ENCODE measurements around the gene JAM3.

JAM3 gene

DNA sequence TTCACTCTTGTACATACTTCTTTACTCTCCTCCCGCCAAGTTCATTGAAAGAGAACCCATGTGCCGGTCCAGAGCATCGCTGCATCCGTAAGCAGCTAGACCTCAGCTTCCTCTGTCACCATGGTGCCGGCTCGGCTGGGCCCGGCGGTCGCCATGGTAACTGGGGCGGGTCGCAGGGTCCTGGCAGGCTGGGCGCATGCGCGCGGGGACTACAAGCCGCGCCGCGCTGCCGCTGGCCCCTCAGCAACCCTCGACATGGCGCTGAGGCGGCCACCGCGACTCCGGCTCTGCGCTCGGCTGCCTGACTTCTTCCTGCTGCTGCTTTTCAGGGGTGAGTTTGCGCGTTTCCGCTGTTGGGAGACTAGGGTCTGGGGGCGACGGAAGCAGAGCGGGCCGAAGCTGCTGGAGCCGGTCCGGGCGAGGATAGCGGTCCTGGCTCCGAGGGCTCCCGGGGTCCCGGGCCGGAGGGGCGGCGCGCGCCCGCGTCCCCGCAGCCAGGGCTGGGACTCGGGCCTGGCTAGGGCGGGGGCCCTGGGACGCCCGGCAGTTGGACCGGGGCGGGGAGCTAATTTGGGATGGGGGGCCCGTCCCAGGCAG is at the start of gene JAM3:
Gene JAM3 (plus strand): TSS at position 244 of the 597 bp plus-strand sequence. CDS start 12 bp downstream, at position 256.
- peak; percentile 96 for DNase-seq

DNA sequence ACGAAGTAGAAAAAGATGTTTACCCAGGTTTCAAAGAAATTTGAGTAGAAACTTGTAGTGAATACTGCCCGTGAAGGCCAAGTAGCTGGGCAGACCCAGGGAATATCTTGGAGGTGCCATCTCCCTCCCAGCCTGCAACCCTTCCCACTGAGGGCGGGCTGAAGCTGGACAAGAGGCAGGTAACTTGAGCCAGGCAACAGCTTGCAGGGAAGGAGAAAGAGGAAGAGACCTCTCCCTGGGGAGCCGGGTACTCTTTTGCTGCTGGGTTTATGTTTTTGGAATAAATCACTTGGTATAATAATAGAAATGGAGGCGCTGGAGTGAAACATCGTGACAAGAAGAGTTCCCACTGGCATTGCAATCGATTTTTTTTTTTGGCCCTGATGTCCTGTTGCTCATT is 49.4 kb upstream of the JAM3 start:
- DNase-seq: no peak

DNA sequence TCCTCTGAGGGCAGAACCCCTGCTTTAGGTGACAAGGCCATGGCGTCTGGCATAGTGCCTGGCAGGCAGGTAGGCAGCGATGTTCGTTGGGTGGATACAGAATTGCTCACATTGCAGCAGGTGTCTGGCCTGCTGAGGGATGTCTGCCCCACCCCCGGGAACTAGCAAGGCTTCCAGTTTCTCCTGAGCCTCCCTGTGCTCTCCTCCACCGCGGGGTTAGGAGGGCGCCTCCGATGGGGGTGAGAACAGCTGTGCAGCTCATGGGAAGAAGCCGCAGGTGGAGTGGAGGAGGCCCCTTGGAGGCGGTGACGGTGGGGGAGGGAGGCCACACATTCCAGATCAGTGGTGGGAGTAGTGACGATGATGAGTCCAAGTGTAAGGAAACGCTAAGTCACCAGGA is 48.3 kb upstream of the JAM3 start:
- DNase-seq: no peak

DNA sequence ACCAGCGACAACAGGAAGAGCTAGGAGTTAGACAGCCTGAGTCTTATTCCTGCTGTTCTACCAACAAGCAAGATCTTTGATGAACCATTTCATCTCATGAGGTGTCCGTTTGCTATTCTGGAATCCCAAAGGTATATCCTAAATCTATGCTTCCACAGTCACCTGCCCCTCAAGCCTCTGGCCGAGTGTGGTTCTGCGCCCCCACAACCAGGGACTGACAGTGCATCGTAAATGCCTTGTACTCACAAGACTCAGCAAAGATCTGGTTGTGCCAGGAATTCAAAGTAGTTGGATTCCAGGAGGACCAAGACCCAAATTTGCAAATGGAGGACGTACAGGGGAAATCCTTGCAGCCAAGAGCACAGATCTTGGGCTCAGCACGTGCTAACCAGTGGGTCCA is 47.5 kb upstream of the JAM3 start:
- DNase-seq: no peak

DNA sequence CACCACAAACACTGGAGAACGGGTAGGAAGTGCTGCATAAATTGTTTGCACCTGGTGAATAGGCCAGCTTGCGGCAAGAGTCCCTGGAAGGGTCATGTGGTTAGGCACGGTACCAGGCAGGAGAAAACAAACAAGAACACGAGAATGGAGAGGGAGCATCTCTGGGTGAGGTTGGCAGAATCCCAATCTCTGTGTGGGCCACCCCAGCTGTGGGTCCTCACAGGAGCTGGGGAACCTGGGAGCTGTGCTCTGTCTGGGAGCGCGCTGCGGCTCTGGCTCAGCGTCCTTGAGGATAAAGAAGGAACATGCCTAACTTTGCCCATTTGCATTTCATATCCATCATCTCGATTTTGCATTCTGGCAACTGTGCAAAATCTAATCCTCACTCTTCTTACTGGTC is 46.1 kb upstream of the JAM3 start:
- no peak for DNase-seq

DNA sequence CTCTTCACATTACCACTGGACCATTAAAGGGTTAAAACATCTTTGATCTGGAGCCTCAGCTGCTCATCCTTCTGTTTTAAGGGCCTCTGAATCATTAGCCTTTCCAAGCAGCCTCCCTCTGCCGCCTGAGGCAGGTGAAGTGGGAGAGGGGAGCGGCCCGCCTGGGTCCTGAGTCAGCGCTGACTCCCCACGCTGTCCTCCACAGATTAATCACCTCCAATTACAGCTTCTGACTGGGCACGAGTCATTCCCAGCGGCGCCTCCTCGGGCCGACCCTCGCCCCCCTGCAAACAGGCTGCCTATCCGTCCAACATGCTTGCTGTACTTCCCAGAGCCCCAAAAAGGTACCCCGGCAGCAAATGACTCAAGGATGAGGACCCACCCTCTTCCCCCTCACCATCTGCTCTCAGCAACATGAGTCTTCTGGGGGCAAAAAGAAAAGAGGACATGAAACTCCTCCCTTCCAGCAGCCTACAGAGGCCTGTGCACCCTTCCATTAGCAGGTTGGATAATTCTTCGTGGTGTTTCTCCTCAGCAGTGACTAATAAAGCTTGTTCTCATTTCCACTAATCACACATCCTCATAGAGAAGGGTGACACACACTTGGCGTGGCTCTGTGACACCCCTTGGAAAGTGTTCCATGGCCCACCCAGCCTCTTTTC is 44.3 kb upstream of the JAM3 start:
- no peak for DNase-seq

DNA sequence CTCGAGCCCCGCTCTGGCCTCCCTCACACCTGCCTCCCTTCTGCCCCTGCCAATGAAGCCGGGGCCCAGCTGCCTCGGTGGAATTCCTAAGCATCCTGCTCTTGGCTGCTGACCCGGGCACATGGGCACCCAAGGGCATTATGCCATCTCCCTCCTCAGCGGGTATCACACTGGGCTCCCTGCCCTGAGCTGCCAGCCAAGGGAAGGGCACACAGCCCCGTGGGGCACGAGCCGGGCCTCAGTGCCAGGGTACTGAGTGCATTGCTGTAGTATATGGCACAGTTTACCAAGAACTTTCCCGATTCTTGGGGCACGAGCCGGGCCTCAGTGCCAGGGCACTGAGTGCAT is 43.8 kb upstream of the JAM3 start:
- DNase-seq: no peak

DNA sequence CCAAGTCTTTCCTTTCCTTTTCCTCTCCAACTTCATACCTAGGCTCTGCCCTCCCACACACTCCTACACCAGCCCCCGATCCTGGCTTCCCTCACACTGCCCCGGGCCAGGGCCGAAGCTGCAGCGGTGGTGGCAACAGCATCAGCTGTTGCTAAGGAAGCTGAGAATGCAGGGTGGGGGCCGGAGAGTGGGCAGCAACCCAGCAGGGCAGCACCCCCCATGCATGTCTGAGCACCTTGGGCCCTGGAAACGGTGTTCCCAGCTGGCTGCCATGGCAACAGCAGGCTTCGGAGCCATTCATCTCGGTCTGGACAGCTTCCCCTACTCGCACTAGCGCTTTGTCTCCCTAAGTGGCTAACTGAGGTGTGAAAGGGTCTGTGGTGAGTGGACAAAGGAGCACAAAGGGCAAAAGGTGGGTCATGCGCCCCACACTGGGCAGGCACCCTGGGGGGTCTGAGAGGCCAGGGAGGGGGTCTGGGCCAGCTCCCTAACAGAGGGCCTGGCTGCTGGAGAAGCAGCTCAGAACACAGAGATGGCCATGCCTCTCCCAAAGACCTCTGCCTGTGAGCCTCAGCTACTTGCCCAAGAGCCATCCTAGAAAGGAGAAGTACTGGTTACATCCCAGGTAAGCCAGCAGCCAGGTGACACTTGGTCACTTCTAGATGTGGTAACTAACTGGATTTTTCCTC is 42.1 kb upstream of the JAM3 start:
- DNase-seq: no peak

DNA sequence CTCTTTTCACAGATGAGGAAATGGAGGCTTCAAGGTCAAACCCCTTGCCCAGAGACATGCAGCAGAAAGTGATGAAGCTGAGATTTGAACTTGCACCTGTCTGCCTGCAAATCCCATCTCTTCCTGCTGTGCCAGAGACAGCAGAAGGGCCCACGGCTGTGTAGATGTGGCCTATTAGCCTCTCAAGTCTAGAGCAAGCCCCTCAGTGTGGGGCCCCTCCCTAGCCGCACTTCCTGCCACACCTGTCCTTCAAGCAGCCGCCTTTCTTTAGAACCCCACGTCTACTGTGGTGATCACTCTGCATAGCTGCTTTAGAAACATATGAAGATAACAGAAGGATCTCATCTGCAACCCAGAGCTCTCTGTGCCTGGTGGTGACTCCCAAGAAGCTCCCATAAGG is 41.2 kb upstream of the JAM3 start:
- no peak for DNase-seq

DNA sequence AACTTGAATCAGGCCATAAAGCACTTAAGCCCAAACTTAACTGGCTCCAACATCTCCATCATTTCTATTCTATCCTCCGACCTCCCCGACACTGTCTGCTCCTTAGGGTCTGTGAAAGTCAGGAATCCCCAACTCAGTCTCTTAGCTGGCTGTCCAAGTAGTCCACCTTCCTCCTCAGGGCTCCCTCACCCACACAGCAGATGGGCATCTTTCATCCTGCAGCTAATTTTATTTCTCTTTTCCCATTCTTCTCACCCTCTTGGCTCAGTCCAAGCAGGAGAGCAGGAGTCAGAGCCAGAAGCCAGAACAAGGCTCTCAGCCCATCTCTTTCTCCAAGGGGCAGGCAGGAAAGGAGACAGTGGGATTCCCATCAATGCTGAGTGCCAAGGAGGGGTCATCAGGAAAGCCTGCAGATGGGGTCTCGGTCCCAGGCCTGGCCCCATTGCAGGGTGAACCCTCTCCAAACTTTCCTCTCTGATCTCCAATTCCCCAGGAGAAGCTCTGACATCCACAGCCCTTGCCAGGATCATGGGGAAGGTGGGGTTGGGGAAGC is 40.4 kb upstream of the JAM3 start:
- DNase-seq: no peak

DNA sequence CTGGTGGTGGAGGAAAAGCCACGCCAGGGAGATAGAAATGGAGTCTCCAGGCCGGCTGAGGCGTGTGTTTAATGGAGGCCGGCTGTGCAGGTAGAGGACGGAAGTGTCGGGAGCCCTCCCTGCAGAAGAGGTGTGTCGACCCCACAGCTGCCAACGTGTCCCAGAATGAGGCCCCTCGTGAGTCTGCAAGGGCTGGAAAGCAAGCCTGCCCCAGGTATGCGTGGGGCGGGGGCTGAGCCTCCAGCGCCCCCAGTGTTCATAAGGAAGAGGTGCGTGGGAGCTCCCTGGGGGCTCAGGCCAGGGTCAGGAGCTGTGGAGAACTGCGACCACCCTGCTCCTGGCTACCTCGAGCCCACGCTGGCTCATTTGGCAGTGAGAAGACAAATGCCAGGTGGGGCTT is 38.0 kb upstream of the JAM3 start:
- no peak for DNase-seq

DNA sequence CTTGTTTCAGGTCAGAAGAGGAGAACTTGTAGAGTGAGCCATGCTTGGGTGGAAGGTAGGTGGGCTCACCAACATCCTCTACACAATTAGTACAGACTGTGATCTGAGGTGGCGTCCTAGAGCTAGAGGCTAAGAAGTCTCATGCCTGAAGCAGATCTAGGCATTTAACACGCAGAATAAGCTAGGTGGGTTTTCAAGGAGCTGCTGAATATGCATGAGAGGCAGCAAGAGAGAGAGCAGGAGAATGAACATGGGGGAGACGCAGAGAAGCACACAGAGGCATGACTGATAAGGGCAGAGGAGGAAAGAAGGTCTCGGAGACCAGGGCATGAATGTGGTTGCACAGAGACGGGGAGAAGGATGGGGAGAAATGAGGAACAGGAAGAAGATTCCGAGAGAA is 36.8 kb upstream of the JAM3 start:
- no peak for DNase-seq

DNA sequence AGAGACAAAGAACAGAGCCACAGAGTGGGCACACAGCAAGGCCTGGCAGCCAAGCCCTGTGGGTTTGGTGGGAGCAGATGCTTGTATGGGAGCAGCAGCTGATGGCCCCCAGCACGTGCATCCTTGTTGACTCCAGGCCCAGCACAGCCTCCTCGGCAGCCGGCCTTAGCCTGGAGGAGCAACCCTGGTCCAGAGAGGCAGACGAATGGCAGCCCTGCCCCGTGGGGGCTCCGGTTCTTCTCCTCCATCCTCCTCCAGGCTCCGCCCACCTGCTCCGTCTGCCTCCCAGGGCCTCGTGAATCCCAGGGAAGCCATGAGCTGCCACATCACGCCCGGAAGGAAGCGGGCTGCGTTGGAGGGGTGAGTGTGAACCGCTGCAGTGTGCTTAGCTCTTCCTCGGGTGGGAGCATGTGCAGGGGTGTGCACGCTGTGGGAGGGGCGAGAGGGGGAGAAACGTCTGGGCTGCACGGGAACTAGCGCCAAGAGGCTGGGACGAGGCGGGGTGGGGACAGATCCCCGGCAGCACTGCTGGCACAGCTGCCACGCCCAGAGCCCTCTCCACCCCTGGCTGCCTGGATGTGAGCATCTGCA is 36.3 kb upstream of the JAM3 start:
- no peak for DNase-seq

DNA sequence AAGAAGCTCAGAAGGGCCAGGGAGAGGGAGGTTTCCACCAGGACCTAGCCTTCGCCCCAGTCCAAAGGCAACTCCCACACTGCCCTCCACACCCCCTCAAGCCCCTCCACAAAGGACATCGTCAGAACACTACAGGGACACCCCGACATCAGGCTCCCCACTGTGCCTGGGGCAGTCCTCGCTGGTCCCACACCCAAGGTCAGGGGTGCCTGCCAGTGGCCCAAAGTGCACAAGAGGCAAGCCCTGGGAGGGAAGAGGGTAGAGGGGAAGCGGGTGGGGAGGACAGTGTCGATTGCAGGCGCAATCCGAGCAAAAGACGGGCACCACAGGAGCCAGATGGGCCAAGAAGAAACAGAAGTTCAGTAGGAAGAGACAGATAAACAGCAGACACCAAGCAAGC is 35.6 kb upstream of the JAM3 start:
- DNase-seq: no peak

DNA sequence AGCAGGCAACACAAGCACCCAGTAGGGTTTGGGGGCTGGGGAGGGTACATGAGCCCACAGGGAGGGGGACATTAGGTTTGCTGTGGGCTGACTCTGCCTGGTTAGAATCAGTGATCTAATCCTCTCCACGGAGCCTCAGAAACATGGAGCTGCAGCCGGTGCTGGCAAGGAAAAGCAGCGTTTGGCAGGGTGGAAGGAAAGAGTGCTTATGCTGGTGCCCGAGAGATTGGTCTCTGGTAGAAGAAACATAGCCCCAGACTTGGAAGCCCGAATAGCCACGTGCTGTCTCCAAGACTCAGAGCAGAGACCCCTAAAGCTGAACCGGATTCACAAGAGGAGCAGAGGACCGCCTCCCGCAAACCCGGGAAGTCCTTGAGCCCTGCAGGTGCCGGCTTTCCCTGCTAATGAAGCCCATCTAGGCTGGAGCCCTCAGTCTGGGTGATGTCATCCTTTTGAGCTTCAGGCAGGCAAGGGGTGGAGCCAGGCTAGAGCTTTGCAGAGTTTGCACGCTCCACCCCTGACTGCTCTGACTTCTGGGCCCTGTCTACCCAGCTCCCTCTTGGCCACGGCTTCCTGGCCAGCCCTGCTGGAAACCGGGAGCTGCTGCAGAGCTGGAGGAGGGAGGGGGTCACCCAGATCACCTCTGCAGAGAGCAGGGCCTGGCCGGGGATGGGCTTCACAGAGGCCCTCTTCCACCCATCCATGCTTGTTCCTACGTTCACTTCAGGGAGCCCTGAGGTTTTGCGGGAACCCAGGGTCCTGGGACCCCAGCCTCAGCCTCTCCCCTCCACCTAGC is 35.0 kb upstream of the JAM3 start:
- peak; percentile 66 for DNase-seq

DNA sequence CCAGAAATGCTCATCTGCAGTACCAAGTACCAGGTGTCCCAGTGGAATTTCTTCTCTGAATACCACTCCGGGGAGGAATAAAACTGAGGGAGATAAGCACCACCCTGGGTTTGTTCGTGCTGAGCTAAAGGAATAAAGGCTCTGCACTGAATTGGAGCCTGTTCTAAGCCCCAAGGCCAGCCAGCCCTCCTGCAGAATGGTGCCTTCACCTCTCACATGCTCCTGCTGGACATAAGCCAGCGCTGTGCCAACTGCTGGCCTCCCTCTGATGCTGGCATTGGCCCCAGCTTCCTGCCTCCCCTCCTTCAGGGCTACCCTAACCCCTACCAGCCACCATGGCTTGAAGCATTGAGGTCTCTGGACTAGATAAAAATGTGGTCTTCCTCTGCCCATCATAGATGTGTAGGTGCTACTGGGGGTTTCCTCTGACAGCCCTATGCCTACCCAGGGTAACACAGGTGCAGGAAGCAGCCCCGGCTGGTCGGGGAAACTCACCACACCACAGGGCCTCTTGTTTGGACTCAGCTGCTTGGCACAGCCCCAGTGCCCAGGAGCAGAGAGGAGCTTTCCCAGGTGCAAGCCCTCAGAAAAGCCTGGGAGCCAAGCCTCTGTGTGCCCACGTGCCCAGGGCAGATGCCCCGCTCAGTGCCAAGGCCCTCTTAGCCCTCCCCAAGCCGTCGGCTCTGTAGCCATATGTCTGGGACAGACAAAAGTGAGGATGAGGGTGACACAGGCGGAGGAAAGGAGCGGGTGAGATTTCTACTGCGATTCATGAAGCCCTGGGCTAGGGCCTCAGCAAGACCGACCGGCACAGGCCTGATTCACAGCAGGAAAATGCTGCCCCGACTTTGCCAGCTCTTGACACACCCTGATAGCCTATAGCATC is 34.1 kb upstream of the JAM3 start:
- DNase-seq: no peak

DNA sequence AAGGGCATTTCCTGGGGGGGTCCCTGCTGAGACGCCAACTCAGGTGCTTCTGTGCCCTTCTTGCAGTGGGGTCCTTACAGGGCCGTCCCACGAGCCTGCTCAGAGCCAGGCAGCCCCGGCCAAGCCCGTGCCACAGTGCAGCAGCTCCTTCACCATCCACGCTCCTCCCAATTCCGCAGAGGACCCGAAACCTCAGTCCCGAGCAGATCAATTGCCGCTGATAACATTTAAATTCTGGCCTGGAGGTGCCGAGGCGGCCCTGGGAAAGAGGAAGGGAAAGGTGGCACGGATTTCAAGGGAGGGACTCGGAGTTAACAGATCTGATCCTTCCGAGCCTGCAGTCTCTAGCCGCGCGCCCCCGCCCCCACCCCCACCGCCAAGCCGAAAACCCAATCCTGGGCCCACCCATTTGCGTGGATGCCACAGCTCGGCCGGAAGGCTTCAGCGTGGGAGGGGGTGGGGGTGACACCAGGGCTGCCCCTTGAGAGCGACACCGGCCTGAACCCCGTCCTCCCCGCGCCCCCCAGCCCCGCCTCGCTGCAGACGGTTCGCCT is 32.3 kb upstream of the JAM3 start:
- no peak for DNase-seq

DNA sequence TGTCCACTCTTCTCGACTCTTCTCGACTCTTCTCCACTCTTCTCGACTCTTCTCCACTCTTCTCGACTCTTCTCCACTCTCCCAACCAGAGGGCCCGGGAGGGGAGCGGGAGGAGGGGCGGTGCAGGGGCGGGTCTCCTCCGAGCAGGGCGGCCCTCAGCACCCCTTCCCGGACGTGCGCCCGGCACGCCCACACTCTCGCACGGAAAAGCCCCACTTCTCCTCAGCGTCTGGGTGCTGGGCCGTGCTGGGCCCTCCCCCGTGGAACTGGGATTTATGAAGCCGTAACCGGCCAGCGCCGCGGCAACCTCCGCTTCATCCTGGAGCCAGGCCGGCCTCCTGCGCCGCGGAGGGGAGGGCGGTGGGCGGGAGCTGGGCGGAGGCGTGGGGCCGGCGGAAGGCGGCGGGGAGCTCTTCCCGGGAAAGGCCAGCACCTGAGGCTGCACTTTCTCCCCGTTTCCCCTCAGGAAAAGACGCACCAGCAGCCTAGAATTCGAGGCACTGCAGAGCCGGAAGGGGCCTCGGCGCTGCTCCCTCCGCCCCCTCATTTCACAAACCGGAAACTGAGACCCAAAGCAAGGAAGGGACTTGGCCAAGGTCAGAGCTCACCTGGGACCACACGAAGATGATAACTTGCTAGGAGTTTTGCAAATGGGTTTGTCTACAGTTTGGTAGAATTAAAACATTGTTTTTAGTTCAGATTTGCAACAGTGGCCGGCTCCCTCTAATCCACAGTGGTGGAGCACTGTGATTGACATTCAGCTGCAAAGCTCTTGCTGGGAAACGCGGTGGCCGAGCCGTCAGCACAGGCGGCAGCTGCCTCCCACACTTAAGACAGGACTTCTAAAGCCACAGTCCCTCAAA is 31.6 kb upstream of the JAM3 start:
- peak; percentile 61 for DNase-seq

DNA sequence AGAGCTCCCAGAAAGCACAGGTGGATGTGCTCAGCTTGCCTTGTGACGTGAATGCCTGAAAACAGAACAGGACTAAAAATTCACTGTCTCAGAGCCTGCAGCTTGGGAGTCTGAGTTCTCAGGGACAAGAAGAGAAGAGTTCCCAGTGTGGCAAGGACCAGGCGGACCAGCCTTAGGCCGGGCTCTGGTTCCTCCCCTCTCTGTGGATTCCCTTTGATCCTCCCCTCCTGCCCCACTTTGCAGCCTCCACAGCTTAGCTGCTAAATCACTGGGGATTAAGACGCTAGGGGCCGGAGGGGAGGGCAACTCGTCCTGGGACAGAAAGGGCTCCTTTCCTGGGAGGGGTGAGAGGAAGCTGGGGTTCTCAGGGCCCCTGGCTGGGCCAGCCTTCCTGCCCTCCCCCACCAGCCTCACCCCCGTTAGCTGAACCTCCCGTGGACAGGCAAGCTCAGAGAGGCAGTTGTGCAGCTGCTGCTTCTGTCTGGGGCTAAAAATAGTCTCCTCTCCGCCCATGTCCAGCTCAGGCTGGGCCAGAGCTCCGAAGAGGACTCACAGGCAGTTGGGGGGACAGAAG is 29.9 kb upstream of the JAM3 start:
- DNase-seq: no peak

DNA sequence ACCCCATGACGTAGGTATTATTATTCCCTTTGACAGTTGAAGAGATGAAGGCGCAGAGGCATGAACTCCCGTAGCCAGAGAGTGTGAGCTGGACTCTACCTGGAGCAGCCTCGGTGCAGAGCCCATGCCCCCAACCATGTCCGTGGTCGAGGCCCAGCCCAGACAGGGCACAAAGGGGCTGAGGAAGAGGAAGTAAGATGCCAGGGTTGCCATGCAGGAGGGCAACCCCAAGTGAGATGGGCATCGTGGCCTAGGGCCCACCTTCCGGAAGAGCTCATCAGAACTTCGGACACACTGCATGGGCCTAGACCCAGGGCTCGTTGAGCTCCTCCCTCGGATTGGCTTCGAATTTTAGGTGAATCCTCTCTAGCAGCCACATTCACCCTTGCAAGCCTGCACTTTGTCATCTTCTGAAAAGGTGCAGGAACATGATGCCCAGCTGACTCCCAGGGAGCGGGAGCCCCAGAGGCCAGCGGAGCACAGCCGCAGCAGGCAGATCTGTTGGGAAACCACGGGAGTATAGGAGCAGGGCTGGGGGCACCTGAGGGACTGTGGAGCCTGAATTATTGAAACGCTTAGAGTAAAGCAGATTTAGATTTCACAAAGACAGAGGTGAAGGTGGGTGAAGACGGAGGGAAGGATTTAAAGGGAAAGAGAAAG is 29.0 kb upstream of the JAM3 start:
- DNase-seq: no peak

Data from activated CD4-positive, alpha-beta T cell treated with anti-CD3 and anti-CD28 coated beads, Interleukin-2, amount 50 U/mL, for 16 hours (primary cell).